ENCODE data around the gene PON1. TPM values are rescaled to one million over a fixed set of nuclear protein-coding genes. Genes with fewer than 3 reads are reported as not detected.

The PON1 gene
- total and polyA plus RNA-seq, 5 experiments from 2014 or later: not detected

DNA sequence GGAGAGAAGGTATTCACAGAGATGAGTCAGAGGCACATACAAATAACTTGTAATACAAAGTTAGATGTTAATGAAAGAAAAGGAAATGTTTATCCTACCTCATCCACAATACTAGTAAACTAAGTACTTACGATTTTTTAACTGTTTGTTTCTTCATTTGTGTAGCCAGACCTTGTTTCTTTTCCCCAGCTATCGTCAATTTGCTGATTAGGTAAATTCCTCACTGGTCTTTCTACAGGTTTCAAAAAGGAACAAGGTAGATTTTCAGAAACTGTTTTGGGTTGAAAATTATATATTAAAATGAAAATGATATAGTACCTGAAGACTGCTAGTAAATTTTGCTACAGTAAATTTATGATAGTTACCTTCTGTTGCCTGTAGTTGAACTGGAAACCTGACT is 56.6 kb downstream of the PON1 start:
- H3K27me3 Mint-ChIP-seq: peaks cover 0 to 14% (median 7%) of the 10 kb centered on the region in 5 donors
- H3K27ac Mint-ChIP-seq: no peak overlapping the region
- no peaks in the 10 kb centered on the region for H3K36me3 Mint-ChIP-seq
- H3K4me1 Mint-ChIP-seq: no peaks in the 10 kb centered on the region
- POLR2A ChIA-PET: no interaction called here
- DNase-seq (no peak), ATAC-seq (no peak)
- no peaks in the 10 kb centered on the region for H3K9me3 Mint-ChIP-seq
- H3K4me3 Mint-ChIP-seq: no peak overlapping the region

DNA sequence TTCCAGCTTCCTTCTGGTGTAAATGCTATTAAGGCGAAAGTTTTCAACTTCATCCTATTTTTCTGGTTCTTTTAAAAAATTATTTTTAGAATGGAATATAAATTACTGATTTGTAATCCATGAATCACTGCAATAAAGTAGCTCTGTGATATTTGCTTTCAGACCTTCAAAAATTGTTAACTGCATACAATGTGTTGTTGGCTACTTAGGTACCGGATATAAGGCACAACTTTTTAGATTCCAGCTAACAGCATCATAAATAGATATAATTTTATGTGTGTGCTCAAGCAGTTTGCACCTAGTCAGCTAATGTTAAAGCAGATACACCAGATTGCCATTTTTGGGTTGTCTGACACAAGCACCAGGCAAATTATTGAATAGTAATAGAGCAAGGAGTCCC is 58.7 kb downstream of the PON1 start:
- no peaks in the 10 kb centered on the region for H3K4me1 Mint-ChIP-seq
- ATAC-seq (no peak), DNase-seq (no peak)
- H3K36me3 Mint-ChIP-seq: no peaks in the 10 kb centered on the region
- peaks cover 0 to 6% (median 3%) of the 10 kb centered on the region in 5 donors for H3K27me3 Mint-ChIP-seq
- no peak overlapping the region for H3K27ac Mint-ChIP-seq
- H3K9me3 Mint-ChIP-seq: no peaks in the 10 kb centered on the region
- H3K4me3 Mint-ChIP-seq: no peak overlapping the region
- POLR2A ChIA-PET: no interaction called here

DNA sequence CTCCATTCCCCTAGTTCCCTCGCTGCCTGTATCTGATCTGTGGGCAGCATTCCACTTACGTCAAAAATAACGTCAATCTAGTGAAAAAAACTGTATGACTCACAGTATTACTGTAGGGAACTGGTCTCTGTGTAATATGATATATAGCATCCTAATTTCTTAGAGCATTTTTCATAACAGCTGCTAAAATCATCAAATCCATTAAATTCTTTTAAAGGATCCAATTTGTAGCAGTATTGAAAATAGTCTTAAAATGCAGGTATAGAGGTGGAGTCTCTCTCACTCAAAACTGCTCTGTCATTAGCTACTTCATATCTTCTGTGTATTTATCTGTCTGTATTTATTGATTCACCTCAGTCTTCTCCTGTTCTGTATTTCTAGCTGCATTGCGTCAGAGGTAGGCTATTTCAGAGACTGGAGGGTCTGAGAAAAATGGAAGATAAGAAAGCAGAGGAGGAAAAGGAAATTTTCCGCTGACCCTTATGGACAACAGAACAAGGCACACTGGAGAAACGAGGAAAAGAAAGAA is 59.9 kb downstream of the PON1 start:
- H3K27ac Mint-ChIP-seq: no peak overlapping the region
- H3K4me1 Mint-ChIP-seq: no peaks in the 10 kb centered on the region
- no peaks in the 10 kb centered on the region for H3K36me3 Mint-ChIP-seq
- POLR2A ChIA-PET: no interaction called here
- H3K27me3 Mint-ChIP-seq: peaks cover 0 to 6% (median 0%) of the 10 kb centered on the region in 5 donors
- no peak for DNase-seq
- no peaks in the 10 kb centered on the region for H3K9me3 Mint-ChIP-seq
- no peak overlapping the region for H3K4me3 Mint-ChIP-seq
- ATAC-seq: no peak

DNA sequence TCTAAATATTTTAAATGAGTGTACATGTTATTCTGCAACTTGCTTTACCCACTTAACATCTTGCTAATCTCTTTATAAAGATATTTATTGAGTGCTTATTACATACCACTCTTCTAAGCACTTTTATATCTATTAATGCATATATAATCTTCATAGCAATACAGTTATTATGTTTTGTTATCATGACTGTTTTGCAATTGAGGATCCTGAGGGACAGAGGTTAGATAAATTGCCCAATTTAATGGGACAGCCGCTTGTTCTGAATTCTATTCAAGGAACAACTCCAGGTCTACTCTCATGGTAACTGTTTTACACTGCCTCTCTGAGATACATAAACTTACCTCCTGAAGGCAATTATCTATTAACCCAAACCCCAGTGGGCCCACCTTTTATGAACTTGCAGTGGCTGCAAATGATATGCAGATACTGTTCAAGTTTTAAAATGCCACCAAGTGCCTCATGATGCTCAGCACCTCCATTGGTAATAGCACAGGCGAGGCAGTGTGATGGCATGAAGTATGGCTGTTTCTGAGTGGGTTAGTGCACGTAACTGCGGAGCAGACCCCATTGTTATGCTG is 60.5 kb downstream of the PON1 start:
- Mint-ChIP-seq H3K9me3 (no peaks in the 10 kb centered on the region), H3K36me3 (no peaks in the 10 kb centered on the region), H3K27me3 (peaks cover 0 to 6% (median 0%) of the 10 kb centered on the region in 5 donors), H3K27ac (no peak overlapping the region), H3K4me3 (no peak overlapping the region), H3K4me1 (no peaks in the 10 kb centered on the region)
- POLR2A ChIA-PET: no interaction called here
- no peak for ATAC-seq
- no peak for DNase-seq

DNA sequence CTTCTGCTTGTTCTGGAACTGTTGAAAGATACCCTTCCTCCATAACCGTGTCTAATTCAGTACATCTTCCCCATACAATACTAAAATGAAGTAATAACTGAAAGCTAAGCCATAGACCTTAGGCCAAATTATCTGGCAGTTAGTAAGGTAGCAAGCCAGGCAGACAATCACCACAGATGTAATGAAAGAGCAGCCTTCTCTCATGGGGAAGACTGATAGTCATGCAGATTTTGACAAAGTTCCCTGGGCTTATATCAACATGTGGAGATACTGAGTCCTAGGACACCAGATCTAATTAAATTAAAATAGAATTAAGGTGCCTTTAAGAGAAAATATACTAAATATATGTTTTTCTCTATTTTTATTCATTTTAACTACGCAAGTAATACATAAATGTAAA is 61.5 kb downstream of the PON1 start:
- ATAC-seq: no peak
- no peak overlapping the region for H3K27ac Mint-ChIP-seq
- H3K4me1 Mint-ChIP-seq: no peaks in the 10 kb centered on the region
- H3K9me3 Mint-ChIP-seq: no peaks in the 10 kb centered on the region
- H3K36me3 Mint-ChIP-seq: no peaks in the 10 kb centered on the region
- H3K4me3 Mint-ChIP-seq: no peak overlapping the region
- POLR2A ChIA-PET: no interaction called here
- no peak for DNase-seq
- H3K27me3 Mint-ChIP-seq: peaks cover 0 to 4% (median 0%) of the 10 kb centered on the region in 5 donors

DNA sequence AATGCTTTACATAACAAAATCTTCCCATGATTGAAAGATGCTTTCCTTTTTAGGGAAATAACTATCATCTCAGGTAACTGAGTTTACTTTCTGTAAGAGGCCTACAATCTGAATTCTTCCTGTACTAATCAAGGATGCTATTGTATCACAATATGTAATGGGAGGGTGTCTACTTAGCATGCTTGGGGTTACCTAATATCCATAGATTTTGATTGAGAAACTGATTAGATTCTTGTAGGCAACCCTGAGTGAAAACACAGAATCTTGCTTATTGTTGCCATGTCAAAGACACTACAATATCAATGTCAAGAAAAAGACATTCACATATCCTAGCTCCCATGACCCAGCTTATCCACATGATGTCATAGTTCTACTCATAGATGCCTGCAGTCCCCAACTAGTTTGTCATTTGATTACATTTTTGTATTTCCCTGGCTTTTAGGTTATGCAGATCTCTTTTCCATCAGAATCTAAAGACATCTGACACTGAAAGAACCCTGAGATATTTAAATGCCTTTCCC is 62.4 kb downstream of the PON1 start:
- no peaks in the 10 kb centered on the region for H3K36me3 Mint-ChIP-seq
- ATAC-seq: no peak
- no peaks in the 10 kb centered on the region for H3K9me3 Mint-ChIP-seq
- no peak overlapping the region for H3K27ac Mint-ChIP-seq
- peaks cover 0 to 4% (median 0%) of the 10 kb centered on the region in 5 donors for H3K27me3 Mint-ChIP-seq
- no peak for DNase-seq
- POLR2A ChIA-PET: no interaction called here
- H3K4me1 Mint-ChIP-seq: no peaks in the 10 kb centered on the region
- H3K4me3 Mint-ChIP-seq: no peak overlapping the region

DNA sequence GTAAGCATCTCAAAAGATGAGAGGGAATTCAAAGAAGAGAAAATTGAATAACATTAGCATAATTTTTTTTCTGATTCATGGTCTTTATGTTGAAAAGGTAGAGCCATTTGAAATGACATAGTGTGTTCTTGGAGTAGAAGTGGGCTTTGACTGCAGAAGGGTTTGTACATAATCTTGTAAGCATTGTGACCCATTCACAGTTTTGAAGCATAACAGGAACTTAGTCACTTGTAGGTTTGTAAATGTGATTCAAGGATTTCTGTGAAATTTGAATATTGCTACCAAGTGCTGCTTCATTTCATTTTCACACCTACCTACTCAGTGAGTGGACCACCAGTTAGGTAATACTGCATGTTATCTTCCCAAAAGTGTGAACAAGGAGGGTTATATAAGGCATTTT is 68.6 kb downstream of the PON1 start:
- Mint-ChIP-seq H3K36me3 (no peaks in the 10 kb centered on the region), H3K4me1 (no peaks in the 10 kb centered on the region)
- POLR2A ChIA-PET: no interaction called here

DNA sequence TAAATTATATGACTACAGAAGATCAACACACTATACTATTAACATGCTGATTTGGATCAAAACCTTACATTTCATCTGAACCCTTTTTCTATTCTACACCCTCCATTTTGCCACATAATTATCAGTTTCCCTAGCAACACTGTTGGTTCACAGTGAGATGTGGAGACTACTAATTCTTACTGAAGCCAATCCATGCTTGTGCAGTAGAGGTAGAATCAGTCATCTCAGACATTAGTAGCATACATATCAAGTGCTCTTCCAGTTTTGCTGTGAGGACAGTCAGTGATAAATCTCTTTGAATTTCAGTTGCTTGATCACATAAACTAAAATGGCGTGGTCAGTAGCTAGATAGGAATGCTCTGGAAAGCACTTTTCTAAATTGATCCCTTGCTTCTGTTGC is 70.3 kb downstream of the PON1 start:
- H3K27ac Mint-ChIP-seq: no peak overlapping the region
- H3K4me1 Mint-ChIP-seq: no peaks in the 10 kb centered on the region
- peaks cover 0 to 16% (median 2%) of the 10 kb centered on the region in 5 donors for H3K27me3 Mint-ChIP-seq
- no peak for ATAC-seq
- H3K4me3 Mint-ChIP-seq: no peak overlapping the region
- no peak for DNase-seq
- H3K9me3 Mint-ChIP-seq: no peaks in the 10 kb centered on the region
- POLR2A ChIA-PET: no interaction called here
- no peaks in the 10 kb centered on the region for H3K36me3 Mint-ChIP-seq

More for the DNA sequence above, 68.6 kb downstream of the PON1 start:
- DNase-seq (no peak), ATAC-seq (no peak)
- Mint-ChIP-seq H3K27me3 (peaks cover 0 to 12% (median 2%) of the 10 kb centered on the region in 5 donors), H3K9me3 (no peaks in the 10 kb centered on the region), H3K27ac (no peak overlapping the region), H3K4me3 (no peak overlapping the region)

DNA sequence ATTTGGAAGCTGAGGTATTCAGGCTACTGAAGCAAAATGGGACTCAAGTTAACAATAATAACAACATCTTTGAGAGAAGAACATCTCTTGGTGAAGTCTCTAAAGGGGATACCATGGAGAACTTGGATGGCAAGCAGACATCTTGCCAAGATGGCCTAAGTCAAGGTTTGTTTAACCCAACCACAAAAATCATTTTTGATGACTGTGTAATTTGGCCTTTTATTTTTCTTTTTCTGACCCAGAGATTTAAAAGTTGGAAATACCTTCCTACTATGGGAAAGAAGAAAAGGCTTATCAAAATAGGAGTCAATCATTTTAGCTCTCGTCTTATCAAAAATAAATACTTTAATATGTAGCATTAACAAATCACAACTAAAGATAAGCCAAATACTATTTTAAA is 72.4 kb downstream of the PON1 start:
- Mint-ChIP-seq H3K27me3 (peaks cover 0 to 16% (median 2%) of the 10 kb centered on the region in 5 donors), H3K27ac (no peak overlapping the region), H3K36me3 (no peaks in the 10 kb centered on the region), H3K4me1 (no peaks in the 10 kb centered on the region), H3K4me3 (no peak overlapping the region), H3K9me3 (no peaks in the 10 kb centered on the region)
- DNase-seq (no peak), ATAC-seq (no peak)
- POLR2A ChIA-PET: no interaction called here

DNA sequence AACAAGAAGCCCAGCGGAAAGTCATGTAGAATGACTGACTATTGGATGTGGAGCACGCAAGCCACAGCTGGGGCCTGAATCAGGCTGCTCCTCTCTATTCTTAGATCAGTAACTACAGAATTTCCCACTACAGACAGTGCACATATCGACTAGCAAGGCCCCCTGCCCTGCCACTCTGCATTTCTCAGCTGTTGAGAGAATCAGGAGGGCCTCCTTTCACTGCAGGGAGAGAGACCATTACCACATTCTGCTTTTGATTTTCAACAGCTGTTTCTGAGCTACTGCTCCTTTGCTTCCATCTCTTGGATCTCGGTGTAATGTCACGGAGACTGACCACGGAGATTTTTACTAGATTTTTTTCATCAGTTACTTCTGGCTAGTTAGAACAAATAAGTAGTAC is 73.8 kb downstream of the PON1 start:
- Mint-ChIP-seq H3K36me3 (no peaks in the 10 kb centered on the region), H3K4me1 (no peaks in the 10 kb centered on the region), H3K27ac (no peak overlapping the region), H3K4me3 (no peak overlapping the region), H3K27me3 (peaks cover 0 to 16% (median 2%) of the 10 kb centered on the region in 5 donors), H3K9me3 (no peaks in the 10 kb centered on the region)
- ATAC-seq: no peak
- POLR2A ChIA-PET: no interaction called here
- DNase-seq: no peak

Other genes starting within 250 kb of the PON1 start
- gene PON3, start 71.8 kb upstream of the PON1 start, total RNA-seq: not detected
- not detected for gene PON3, start 71.8 kb upstream of the PON1 start, polyA plus RNA-seq
- gene PON2, start 110.5 kb upstream of the PON1 start, total RNA-seq: 10 to 100 TPM; 11.5 to 12.5 TPM
- gene PON2, start 110.5 kb upstream of the PON1 start, polyA plus RNA-seq: 1 to 10 TPM; 1.9 to 2.6 (median 2.2) TPM
- not detected for gene ASB4, start 161.4 kb upstream of the PON1 start, total RNA-seq
- not detected for gene ASB4, start 161.4 kb upstream of the PON1 start, polyA plus RNA-seq